HEK293 (cell line): Measurements from ENCODE around the gene HMOX1.

Source experiments
- CTCF ChIA-PET: fragments of 350-600 bp; formaldehyde crosslinking; extraction: SDS; loops from one replicate; lab custom pipeline; 2021; ENCODE audit warnings: antibody characterized with exemption; lab: Yijun Ruan, JAX
- POLR2A ChIA-PET: fragments of 300-600 bp; formaldehyde crosslinking; extraction: SDS; loops from one replicate; lab custom pipeline; 2020; ENCODE audit warnings: antibody characterized with exemption, inconsistent platforms; lab: Yijun Ruan, JAX
- H3K27ac ChIP-seq: fragments of 200-500 bp; sonication (Bioruptor generic); 2 replicates; pipeline ENCODE4 v1.5.1; 2014; ENCODE audit warnings: low read depth, low read length, control low read depth, inconsistent platforms; ENCODE audit errors: extremely low read depth
- H3K36me3 ChIP-seq, 2 experiments: fragments of 200-500 bp in 1 of 2; sonication (Bioruptor generic) in 1 of 2; 1 replicate in 1 of 2; 2 replicates in 1 of 2; pipeline ENCODE4 v1.5.1; 2014 to 2017; ENCODE audit warnings: inconsistent platforms in 2 of 2, low read length in 2 of 2; ENCODE audit not compliant: control insufficient read depth in 2 of 2, insufficient read depth in 1 of 2
- H3K4me1 ChIP-seq: fragments of 200-500 bp; sonication (Bioruptor generic); 2 replicates; pipeline ENCODE4 v1.5.1; 2014; ENCODE audit warnings: mild to moderate bottlenecking, low read length, inconsistent platforms; ENCODE audit not compliant: control insufficient read depth, insufficient read depth
- H3K4me3 ChIP-seq: 2 replicates; pipeline ENCODE4 v1.5.1; 2011; ENCODE audit warnings: low read depth, mild to moderate bottlenecking, control low read depth, low read length, moderate library complexity
- H3K9me3 ChIP-seq: fragments of 200-500 bp; sonication (Bioruptor generic); 2 replicates; pipeline ENCODE4 v1.5.1; 2014; ENCODE audit warnings: low read depth, low read length, inconsistent platforms; ENCODE audit not compliant: control insufficient read depth, insufficient read depth
- KLF16 ChIP-seq: fragments of 450-650 bp; formaldehyde crosslinking; IDR thresholded peaks from 2 replicates; pipeline ENCODE4 v1.5.1; 2017; ENCODE audit warnings: missing biosample characterization, missing genetic modification characterization
- SCRT2 ChIP-seq: fragments of 450-650 bp; formaldehyde crosslinking; IDR thresholded peaks from 2 replicates; pipeline ENCODE4 v1.5.1; 2016; ENCODE audit warnings: missing biosample characterization, missing genetic modification characterization
- SETDB1 ChIP-seq: IDR thresholded peaks from one replicate; pipeline ENCODE4 v1.6.1; 2017; ENCODE audit warnings: mild to moderate bottlenecking, low read length, moderate library complexity, mixed read lengths; ENCODE audit not compliant: insufficient read length
- SP3 ChIP-seq: fragments of 450-650 bp; formaldehyde crosslinking; IDR thresholded peaks from 2 replicates; pipeline ENCODE4 v1.5.1; 2016; ENCODE audit warnings: missing biosample characterization, missing genetic modification characterization
- SP7 ChIP-seq: fragments of 450-650 bp; formaldehyde crosslinking; IDR thresholded peaks from 2 replicates; pipeline ENCODE4 v1.5.1; 2016; ENCODE audit warnings: missing biosample characterization, missing genetic modification characterization
- WT1 ChIP-seq: fragments of 450-650 bp; formaldehyde crosslinking; IDR thresholded peaks from 2 replicates; pipeline ENCODE4 v1.5.1; 2016; ENCODE audit warnings: missing biosample characterization, missing genetic modification characterization
- ZBTB20 ChIP-seq: fragments of 450-650 bp; formaldehyde crosslinking; IDR thresholded peaks from 2 replicates; pipeline ENCODE4 v1.5.1; 2016; ENCODE audit warnings: missing biosample characterization, missing genetic modification characterization
- ZIC2 ChIP-seq: fragments of 450-650 bp; formaldehyde crosslinking; IDR thresholded peaks from 2 replicates; pipeline ENCODE4 v1.5.1; 2016; ENCODE audit warnings: missing biosample characterization, missing genetic modification characterization
- ZNF121 ChIP-seq: fragments of 450-650 bp; formaldehyde crosslinking; IDR thresholded peaks from 2 replicates; pipeline ENCODE4 v1.5.1; 2016; ENCODE audit warnings: missing biosample characterization, missing genetic modification characterization
- ZNF19 ChIP-seq: fragments of 450-650 bp; formaldehyde crosslinking; IDR thresholded peaks from 2 replicates; pipeline ENCODE4; 2016; ENCODE audit warnings: missing biosample characterization, missing genetic modification characterization, low read depth
- ZNF394 ChIP-seq: fragments of 450-650 bp; formaldehyde crosslinking; IDR thresholded peaks from 2 replicates; pipeline ENCODE4 v1.5.1; 2016; ENCODE audit warnings: missing biosample characterization, missing genetic modification characterization, mild to moderate bottlenecking, moderate library complexity, borderline replicate concordance
- ZNF433 ChIP-seq: fragments of 450-650 bp; formaldehyde crosslinking; IDR thresholded peaks from 2 replicates; pipeline ENCODE4 v1.5.1; 2016; ENCODE audit warnings: missing biosample characterization, missing genetic modification characterization, low read depth
- ZNF600 ChIP-seq: fragments of 450-650 bp; formaldehyde crosslinking; IDR thresholded peaks from 2 replicates; pipeline ENCODE4 v1.5.1; 2016; ENCODE audit warnings: missing biosample characterization, missing genetic modification characterization
- ZNF623 ChIP-seq: fragments of 450-650 bp; formaldehyde crosslinking; IDR thresholded peaks from 2 replicates; pipeline ENCODE4 v1.5.1; 2016; ENCODE audit warnings: missing biosample characterization, missing genetic modification characterization
- ZNF660 ChIP-seq: fragments of 450-650 bp; IDR thresholded peaks from 2 replicates; pipeline ENCODE4 v1.5.1; 2018; ENCODE audit warnings: missing biosample characterization, mild to moderate bottlenecking, missing genetic modification characterization
- ZNF777 ChIP-seq: fragments of 450-650 bp; formaldehyde crosslinking; IDR thresholded peaks from 2 replicates; pipeline ENCODE4 v1.5.1; 2017; ENCODE audit warnings: missing biosample characterization, missing genetic modification characterization, borderline replicate concordance
- TF ChIP-seq, protein P1 (sequence below): fragments of 450-650 bp; formaldehyde crosslinking; IDR thresholded peaks from 2 replicates; pipeline ENCODE4 v1.5.1; 2016; ENCODE audit warnings: missing biosample characterization, missing genetic modification characterization
- TF ChIP-seq, protein P2 (sequence below): fragments of 450-650 bp; formaldehyde crosslinking; IDR thresholded peaks from 2 replicates; pipeline ENCODE4 v1.5.1; 2016; ENCODE audit warnings: missing biosample characterization, missing genetic modification characterization, borderline replicate concordance
- TF ChIP-seq, protein P3 (sequence below): fragments of 450-650 bp; formaldehyde crosslinking; IDR thresholded peaks from 2 replicates; pipeline ENCODE4 v1.5.1; 2016; ENCODE audit warnings: missing biosample characterization, missing genetic modification characterization
- TF ChIP-seq, protein P4 (sequence below): fragments of 450-650 bp; formaldehyde crosslinking; IDR thresholded peaks from 2 replicates; pipeline ENCODE4 v1.5.1; 2016; ENCODE audit warnings: missing biosample characterization, missing genetic modification characterization
- TF ChIP-seq, protein P5 (sequence below): IDR thresholded peaks from 2 replicates; pipeline ENCODE4 v1.6.1; 2011; ENCODE audit warnings: mild to moderate bottlenecking, low read depth, low read length, borderline replicate concordance
- TF ChIP-seq, protein P6 (sequence below): fragments of 450-650 bp; formaldehyde crosslinking; optimal IDR thresholded peaks from 2 replicates; pipeline ENCODE3; 2016; ENCODE audit warnings: missing biosample characterization, mild to moderate bottlenecking, missing genetic modification characterization

Gene HMOX1

DNA sequence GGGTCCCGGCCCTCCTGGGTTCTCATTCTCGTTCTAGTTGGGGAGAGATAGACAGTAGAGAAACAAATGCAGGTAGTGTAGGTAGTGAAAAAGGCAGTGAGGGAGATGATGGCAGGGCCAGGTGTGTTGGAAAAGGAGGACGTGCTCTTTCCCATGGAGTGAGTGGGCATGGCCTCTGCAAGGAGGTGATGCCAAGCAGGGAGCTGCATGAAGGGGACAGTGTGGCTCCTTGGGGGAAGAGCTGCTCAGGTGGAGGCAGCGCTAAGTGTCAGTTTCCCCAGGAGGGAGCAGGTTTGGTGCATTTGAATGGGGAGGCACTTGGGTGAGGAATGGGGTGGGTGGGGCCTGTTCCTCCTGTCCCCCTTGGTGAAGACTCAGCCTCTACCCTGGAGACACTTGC lies 41.2 kb downstream of the HMOX1 start:
- TF ChIP-seq WT1 (tag by site-specific recombination): no peak
- TF ChIP-seq ZNF777 (tag by site-specific recombination): no peak
- TF ChIP-seq, protein P1, sequence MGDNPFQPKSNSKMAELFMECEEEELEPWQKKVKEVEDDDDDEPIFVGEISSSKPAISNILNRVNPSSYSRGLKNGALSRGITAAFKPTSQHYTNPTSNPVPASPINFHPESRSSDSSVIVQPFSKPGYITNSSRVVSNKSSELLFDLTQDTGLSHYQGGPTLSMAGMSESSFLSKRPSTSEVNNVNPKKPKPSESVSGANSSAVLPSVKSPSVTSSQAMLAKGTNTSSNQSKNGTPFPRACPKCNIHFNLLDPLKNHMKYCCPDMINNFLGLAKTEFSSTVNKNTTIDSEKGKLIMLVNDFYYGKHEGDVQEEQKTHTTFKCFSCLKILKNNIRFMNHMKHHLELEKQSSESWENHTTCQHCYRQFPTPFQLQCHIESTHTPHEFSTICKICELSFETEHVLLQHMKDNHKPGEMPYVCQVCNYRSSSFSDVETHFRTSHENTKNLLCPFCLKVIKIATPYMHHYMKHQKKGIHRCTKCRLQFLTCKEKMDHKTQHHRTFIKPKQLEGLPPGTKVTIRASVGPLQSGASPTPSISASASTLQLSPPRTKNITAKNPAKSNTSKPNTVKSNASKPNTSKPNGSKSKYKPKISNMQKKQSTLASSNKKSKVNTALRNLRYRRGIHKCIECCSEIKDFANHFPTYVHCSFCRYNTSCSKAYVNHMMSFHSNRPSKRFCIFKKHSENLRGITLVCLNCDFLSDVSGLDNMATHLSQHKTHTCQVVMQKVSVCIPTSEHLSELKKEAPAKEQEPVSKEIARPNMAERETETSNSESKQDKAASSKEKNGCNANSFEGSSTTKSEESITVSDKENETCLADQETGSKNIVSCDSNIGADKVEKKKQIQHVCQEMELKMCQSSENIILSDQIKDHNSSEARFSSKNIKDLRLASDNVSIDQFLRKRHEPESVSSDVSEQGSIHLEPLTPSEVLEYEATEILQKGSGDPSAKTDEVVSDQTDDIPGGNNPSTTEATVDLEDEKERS: no peak
- no peak for TF ChIP-seq SP3 (tag by site-specific recombination)
- no peak for TF ChIP-seq ZNF660
- TF ChIP-seq ZNF121 (tag by site-specific recombination): no peak
- no peak for TF ChIP-seq SETDB1
- TF ChIP-seq SCRT2: no peak
- no peak for TF ChIP-seq ZNF19 (tag by site-specific recombination)
- peaks cover 37 to 97% of the 10 kb centered on the region in 2 experiments for H3K36me3 ChIP-seq
- H3K9me3 ChIP-seq: no peaks in the 10 kb centered on the region
- H3K4me3 ChIP-seq: no peak overlapping the region
- POLR2A ChIA-PET: no interaction called here
- H3K4me1 ChIP-seq: no peaks in the 10 kb centered on the region
- no peak overlapping the region for H3K27ac ChIP-seq
- CTCF ChIA-PET: no interaction called here

DNA sequence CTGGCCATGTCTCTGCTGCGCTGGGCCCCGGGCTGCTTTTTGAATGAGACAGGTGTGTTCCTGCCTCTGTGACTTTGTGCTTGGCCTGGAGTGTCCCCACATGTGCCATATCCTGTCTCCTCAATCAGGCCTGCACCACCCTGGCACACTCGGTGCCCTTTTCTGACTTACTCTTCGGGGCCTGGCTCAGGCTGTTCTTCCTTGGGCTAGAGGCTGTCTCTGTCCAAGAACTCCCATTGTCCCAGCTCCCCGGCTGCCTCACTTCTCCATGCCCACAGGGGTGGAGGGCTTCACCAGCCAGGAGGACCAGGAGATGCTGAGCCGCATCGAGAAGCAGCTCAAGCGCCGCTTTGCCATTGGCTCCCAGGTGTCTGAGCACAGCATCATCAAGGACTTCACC lies 42.0 kb downstream of the HMOX1 start:
- TF ChIP-seq ZNF600 (tag by site-specific recombination): no peak
- TF ChIP-seq, protein P2, sequence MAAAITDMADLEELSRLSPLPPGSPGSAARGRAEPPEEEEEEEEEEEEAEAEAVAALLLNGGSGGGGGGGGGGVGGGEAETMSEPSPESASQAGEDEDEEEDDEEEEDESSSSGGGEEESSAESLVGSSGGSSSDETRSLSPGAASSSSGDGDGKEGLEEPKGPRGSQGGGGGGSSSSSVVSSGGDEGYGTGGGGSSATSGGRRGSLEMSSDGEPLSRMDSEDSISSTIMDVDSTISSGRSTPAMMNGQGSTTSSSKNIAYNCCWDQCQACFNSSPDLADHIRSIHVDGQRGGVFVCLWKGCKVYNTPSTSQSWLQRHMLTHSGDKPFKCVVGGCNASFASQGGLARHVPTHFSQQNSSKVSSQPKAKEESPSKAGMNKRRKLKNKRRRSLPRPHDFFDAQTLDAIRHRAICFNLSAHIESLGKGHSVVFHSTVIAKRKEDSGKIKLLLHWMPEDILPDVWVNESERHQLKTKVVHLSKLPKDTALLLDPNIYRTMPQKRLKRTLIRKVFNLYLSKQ (tag by site-specific recombination): no peak
- Histone ChIP-seq H3K4me3 (no peak overlapping the region), H3K36me3 (peaks cover 45 to 94% of the 10 kb centered on the region in 2 experiments), H3K27ac (no peak overlapping the region), H3K9me3 (no peaks in the 10 kb centered on the region), H3K4me1 (no peaks in the 10 kb centered on the region)
- ChIA-PET POLR2A (no interaction called here), CTCF (interaction anchor here (1.1 kb wide), 1 partner anchor 160 kb away, joined by 5 read pairs; no protein-coding TSS in a partner anchor)

DNA sequence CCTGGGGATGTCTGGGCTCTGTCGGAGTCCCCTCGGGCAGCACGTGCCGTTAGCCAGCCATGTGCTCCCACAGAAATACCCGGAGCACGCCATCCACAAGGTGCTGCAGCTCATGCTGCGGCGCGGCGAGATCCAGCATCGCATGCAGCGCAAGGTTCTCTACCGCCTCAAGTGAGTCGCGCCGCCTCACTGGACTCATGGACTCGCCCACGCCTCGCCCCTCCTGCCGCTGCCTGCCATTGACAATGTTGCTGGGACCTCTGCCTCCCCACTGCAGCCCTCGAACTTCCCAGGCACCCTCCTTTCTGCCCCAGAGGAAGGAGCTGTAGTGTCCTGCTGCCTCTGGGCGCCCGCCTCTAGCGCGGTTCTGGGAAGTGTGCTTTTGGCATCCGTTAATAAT lies 43.2 kb downstream of the HMOX1 start:
- ChIA-PET POLR2A (no interaction called here), CTCF (interaction anchor here (0.7 to 1.1 kb wide), 3 partner anchors 47 to 390 kb away, joined by 3 to 5 read pairs (median 3); no protein-coding TSS in a partner anchor)
- Histone ChIP-seq H3K4me1 (no peaks in the 10 kb centered on the region), H3K4me3 (no peak overlapping the region), H3K9me3 (no peaks in the 10 kb centered on the region), H3K27ac (no peak overlapping the region), H3K36me3 (peaks cover 41 to 92% of the 10 kb centered on the region in 2 experiments)
- TF ChIP-seq ZNF394 (no peak), ZNF433 (tag by site-specific recombination) (no peak), ZNF623 (no peak), ZIC2 (tag by site-specific recombination) (no peak), ZBTB20 (tag by site-specific recombination) (no peak), SP7 (no peak), KLF16 (no peak)
- TF ChIP-seq, protein P3, sequence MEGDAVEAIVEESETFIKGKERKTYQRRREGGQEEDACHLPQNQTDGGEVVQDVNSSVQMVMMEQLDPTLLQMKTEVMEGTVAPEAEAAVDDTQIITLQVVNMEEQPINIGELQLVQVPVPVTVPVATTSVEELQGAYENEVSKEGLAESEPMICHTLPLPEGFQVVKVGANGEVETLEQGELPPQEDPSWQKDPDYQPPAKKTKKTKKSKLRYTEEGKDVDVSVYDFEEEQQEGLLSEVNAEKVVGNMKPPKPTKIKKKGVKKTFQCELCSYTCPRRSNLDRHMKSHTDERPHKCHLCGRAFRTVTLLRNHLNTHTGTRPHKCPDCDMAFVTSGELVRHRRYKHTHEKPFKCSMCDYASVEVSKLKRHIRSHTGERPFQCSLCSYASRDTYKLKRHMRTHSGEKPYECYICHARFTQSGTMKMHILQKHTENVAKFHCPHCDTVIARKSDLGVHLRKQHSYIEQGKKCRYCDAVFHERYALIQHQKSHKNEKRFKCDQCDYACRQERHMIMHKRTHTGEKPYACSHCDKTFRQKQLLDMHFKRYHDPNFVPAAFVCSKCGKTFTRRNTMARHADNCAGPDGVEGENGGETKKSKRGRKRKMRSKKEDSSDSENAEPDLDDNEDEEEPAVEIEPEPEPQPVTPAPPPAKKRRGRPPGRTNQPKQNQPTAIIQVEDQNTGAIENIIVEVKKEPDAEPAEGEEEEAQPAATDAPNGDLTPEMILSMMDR (tag by site-specific recombination): no peak
- TF ChIP-seq, protein P4, sequence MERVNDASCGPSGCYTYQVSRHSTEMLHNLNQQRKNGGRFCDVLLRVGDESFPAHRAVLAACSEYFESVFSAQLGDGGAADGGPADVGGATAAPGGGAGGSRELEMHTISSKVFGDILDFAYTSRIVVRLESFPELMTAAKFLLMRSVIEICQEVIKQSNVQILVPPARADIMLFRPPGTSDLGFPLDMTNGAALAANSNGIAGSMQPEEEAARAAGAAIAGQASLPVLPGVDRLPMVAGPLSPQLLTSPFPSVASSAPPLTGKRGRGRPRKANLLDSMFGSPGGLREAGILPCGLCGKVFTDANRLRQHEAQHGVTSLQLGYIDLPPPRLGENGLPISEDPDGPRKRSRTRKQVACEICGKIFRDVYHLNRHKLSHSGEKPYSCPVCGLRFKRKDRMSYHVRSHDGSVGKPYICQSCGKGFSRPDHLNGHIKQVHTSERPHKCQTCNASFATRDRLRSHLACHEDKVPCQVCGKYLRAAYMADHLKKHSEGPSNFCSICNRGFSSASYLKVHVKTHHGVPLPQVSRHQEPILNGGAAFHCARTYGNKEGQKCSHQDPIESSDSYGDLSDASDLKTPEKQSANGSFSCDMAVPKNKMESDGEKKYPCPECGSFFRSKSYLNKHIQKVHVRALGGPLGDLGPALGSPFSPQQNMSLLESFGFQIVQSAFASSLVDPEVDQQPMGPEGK (tag by site-specific recombination): no peak
- TF ChIP-seq, protein P5, sequence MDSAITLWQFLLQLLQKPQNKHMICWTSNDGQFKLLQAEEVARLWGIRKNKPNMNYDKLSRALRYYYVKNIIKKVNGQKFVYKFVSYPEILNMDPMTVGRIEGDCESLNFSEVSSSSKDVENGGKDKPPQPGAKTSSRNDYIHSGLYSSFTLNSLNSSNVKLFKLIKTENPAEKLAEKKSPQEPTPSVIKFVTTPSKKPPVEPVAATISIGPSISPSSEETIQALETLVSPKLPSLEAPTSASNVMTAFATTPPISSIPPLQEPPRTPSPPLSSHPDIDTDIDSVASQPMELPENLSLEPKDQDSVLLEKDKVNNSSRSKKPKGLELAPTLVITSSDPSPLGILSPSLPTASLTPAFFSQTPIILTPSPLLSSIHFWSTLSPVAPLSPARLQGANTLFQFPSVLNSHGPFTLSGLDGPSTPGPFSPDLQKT: no peak
- TF ChIP-seq, protein P6, sequence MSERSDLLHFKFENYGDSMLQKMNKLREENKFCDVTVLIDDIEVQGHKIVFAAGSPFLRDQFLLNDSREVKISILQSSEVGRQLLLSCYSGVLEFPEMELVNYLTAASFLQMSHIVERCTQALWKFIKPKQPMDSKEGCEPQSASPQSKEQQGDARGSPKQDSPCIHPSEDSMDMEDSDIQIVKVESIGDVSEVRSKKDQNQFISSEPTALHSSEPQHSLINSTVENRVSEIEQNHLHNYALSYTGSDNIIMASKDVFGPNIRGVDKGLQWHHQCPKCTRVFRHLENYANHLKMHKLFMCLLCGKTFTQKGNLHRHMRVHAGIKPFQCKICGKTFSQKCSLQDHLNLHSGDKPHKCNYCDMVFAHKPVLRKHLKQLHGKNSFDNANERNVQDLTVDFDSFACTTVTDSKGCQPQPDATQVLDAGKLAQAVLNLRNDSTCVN (tag by site-specific recombination): no peak
